Activated effector memory CD4-positive, alpha-beta T cell treated with anti-CD3 and anti-CD28 coated beads, Interleukin-2, amount 50 U/mL, for 16 hours (primary cell): ENCODE results near the gene TOLLIP.
A peak's percentile ranks its signal among the peaks of the same experiment; 100 is the strongest.
"Not testable (repeated sequence)": the region's sequence is repeated elsewhere in the genome, so short reads cannot be mapped to it uniquely, and the experiment has no call there.

Experiments
- DNase-seq: peaks from one replicate; pipeline ENCODE4 v3.0.0-alpha.2; 2020

The TOLLIP gene

DNA sequence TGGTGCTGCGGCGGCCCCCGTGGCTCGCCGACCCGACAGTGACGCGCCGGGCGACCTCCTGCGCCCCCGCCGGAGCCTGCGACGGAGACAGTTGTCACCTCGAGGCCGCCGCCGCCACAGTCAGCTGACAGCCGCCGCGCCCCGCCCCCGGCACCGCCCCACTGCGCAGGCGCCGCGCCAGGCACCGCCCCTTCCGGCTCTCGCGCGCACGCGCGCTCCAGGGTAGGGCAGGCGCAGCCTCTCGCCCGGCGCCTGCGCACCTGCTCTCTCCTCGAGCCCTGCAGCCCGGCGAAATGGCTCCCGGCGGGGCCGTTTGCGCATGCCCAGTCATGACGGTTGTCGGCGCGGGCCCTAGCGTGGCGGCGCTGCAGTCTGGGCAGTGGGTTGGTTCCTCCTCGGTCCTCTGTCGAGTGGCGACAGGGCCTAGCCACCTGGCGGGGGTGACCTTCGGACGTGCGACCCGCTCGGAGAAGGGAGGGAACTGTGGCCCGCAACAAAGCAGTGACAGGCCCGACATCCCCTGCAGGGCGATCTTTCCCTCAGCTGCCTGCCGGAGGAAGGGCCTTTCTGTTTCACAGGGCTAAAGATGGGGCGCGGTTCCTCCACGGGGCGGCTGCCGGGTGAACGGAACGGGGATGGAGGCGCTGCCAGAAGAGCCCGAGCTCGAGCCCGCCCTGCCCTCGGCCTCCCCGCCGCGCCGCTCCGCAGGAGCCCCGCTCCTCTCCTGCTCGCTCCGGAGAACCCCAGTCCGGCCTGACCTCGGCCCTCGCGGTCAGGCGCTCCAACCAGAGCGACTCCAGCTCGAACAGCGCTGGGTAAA, at the start of gene TOLLIP:
TOLLIP (minus strand) TSS at position 135 of the 820 bp plus-strand sequence; CDS start at position 1, 134 bp downstream.
- peak; percentile 100 for DNase-seq

DNA sequence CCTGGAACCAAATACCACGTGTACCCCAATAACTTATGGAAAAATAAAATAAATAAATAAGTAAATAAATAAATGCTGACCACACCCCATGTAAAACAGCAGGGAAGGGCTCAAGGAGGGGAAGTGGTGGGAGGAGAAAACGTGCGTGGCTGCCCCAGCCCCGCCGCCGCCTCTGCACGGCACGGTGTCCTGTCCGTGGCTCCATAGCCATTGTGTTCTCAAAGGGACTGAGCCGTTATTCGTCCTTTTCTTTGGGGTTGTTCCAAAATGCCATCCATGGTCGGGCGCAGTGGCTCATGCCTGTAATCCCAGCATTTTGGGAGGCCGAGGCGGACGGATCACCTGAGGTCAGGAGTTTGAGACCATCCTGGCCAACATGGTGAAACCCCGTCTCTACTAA, 49.5 kb upstream of the TOLLIP start:
- not testable (repeated sequence) for DNase-seq

DNA sequence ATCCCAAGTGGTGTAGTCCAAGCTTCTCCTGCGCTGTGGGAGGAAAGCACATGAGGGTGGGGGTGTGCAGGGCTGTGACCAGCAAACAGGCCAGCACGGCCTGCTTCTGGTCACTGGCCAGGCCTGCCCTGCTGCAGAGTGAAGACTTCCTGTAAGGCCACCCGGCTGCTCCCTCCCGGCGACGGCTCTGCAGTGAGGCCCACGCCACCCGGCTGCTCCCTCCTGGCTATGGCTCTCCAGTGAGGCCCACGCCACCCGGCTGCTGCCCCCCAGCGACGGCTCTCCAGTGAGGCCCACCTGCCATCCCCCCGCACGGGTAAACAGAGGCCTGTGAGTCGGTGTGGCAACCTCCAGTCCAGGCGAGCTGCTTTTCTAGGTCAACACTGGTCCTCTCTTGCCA, 48.9 kb upstream of the TOLLIP start:
- no peak for DNase-seq

DNA sequence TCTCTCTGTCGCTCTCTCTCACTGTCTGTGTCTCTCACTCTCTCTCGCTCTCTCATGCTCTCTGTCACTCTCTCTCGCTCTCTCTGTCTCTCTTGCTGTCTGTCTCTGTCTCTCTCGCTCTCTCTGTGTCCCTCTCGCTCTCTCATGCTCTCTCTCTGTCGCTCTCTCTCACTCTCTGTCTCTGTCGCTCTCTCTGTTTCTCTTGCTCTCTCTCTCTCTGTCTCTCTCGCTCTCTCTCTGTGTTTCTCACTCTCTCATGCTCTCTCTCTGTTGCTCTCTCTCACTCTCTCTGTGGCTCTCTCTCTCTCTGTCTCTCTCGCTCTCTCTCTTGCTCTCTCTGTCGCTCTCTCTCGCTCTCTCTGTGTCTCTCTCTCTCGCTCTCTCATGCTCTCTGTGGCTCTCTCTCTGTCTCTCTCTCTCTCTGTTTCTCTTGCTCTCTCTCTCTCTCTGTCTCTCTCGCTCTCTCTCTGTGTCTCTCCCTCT, 47.1 kb upstream of the TOLLIP start:
- no peak for DNase-seq

DNA sequence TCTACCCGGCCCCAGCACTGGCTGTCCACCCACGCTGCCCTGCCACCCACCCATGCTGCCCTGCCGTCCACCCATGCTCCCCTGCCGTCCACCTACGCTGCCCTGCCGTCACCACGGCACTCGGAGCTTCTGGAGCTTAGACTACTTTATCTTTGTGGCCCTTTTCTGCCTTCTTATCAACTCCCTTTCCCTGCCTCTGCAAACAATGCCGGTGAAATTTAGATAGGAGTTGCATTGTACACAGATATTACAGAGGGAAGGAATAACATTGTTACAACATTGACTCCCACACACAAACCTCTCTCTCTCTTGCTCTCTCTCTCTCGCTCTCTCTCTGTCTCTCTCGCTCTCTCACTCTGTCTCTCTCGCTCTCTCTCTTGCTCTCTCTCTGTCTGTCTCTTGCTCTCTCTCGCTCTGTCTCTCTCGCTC, 46.6 kb upstream of the TOLLIP start:
- DNase-seq, result no peak

GRCh38 chr11:1354125-1354938, 44.9 kb upstream of the TOLLIP start:
- DNase-seq, result no peak

DNA sequence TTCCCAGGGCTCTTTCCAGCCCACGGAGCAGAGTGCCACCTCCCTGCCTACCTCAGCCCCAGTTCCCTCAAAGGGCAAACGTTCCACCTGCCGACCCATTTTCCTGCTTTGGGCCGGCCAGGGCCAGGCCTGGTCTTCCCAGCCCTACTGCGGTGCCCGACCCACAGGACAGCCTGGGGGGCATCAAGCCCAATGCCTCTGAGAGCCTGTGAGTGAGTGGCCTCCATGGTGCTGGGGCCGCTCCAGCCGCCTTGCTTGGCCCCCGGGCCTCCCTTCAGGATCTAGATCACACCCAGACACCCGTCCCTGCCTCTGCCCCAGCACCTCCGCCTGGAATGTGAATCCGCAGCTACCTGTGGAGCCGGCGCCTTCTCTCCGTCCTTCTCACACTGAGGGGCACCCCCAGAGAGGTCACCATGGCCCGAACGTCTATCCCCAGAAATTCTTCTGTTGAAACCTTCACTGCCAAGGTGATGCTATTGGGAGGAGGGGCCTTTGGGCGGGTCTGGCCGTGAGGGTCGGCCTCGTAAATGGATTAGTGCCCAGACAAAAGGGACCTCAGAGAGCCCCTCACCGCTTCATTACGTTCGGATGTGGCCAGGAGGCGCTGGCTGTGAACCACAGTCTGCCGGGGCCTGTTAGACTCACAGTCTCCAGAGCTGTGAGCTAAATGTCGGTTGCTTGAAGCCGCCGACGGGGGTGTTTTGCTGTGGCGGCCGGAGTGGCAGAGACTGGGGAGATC, 44.1 kb upstream of the TOLLIP start:
- DNase-seq, result no peak

DNA sequence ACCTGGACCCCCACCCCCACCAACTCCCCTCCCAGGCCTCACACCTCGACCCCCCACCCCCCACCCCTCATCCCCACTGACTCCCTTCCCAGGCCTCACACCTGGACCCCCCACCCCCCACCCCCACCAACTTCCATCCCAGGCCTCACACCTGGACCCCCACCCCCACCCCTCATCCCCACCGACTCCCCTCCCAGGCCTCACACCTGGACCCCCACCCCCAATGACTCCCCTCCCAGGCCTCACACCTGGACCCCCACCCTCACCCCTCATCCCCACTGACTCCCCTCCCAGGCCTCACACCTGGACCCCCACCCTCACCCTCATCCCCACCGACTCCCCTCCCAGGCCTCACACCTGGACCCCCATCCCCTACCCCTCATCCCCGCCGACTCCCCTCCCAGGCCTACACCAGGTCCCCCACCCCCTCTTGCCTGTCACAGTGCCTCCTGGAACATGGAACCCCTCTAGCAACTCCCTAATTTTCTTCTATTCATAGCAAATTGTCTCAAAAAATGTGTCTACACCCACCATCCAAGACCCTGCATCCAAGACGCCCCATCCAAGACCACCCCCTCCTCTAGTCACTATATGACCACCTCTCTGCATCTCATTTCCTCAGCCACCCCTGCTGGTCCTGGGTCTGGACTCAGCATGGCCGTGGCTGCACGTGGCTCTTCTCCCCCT, 43.4 kb upstream of the TOLLIP start:
- DNase-seq, result no peak

GRCh38 chr11:1351278-1351937, 42.0 kb upstream of the TOLLIP start:
- no peak for DNase-seq

- DNase-seq, result peak; percentile 38
These were observed 40.8 kb upstream of the TOLLIP start for GRCh38 chr11:1350086-1350725.

DNA sequence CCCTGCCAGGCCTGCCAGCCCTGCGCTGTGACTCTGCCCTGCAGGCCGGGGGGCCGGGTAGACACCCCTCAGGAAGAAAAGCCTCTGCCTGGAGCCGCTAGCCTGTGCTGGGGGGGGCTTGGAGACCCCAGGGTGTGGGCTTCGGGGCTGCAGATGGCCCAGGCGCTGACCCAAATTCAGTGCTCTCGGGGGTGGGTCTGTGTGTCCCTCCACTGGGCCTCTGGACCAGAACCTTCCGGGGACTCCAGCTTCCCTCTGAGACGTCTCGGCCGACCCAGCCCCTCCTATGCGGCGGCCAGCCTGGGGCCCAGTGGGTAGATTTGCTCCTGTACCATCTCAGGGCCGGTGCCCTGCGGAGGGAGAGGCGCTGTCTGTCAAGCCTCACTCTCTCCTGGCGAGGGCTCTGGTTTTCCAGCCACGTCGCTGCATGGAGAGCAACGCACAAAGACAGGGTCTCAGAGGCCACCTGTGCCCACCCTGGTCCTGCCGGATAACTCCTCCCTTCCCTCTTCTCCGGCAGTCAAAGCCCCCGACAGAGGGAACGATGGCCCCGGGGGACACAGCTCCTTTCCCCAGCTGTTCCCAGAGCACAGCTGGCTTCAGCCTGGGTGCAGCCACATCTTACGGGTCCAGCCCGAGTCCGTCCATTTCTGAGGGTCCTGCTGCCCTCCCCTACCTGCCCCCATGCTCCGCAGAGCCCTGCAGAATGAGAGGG, 40.1 kb upstream of the TOLLIP start:
- DNase-seq, result peak; percentile 54

GRCh38 chr11:1348796-1349326, 39.4 kb upstream of the TOLLIP start:
- peak; percentile 46 for DNase-seq

- peak; percentile 52 for DNase-seq
These were observed 38.8 kb upstream of the TOLLIP start for GRCh38 chr11:1348146-1348795.

- peak; percentile 50 for DNase-seq
These were observed 38.1 kb upstream of the TOLLIP start for GRCh38 chr11:1347411-1347999.

DNA sequence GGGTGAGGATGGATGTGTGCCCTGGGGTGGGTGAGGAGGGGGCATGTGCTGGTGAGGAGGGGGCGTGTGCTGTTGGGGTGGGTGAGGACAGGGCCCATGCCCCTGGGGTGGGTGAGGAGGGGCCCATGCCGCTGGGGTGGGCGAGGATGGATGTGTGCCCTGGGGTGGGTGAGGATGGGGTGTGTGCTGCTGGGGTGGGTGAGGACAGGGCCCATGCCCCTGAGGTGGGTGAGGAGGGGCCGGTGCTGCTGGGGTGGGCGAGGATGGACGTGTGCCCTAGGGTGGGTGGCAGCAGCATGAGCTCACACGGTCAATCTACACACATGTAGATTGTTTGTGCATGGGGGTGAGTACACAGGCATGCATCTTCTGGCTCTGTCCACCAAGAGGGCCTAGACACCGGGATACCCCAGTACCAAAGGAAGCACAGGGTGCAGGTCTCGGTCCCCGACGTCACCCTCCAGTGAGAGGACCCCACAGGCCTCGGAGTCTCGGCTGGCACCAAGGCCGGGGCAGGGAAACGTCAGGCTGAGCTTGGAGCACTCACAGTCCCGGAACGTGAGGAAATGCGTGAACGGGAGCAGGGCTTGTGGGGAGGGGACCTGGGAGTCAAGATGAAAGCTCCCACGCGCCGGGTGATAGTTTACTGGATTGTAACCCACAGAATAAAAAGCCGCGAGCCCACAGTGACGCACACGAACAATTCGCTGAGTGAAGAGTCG, 37.4 kb upstream of the TOLLIP start:
- peak; percentile 39 for DNase-seq

GRCh38 chr11:1345737-1346513, 36.5 kb upstream of the TOLLIP start:
- DNase-seq, result peak; percentile 52

DNA sequence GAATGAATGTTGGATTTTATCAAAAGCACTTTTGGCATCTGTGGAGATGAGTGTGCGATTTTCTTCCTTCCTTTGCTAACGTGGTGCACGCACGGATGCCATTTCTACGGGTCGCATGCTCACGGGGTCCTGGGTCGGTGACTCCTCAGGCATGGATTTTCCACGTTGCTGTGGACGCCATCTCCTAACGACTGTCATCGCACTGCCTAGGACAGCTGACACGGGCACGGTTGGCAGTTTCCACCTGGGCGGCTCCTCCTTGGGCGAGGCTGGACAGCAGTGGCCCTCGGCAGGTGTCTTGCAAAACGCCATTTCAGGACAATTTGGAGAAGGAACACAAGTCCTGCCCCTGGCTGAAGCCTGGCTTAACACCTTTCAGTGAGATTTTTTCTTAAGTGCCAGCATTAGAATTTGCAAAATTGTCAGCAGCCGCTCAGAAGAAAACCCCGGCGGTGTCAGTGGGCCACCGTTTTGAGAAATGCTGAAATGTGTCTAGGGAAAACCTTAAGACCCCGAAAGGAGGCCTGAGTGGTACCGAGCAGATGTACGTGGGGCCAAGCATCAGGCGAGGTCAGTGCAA, 34.7 kb upstream of the TOLLIP start:
- DNase-seq, result peak; percentile 59
